ENCODE measurements around the gene IL13RA2.

GRCh38 chrX:115047181-115047580 is 29.8 kb upstream of the IL13RA2 start:
- TF ChIP-seq CTCF (conservative IDR thresholded peaks at IDR 0.05; ENCODE audit: low read depth, low read length) (no peak), EZH2phosphoT487 (IDR thresholded peaks at IDR 0.05; ENCODE audit: borderline replicate concordance, low read length) (no peak)
